ENCODE results near the gene QSOX1. TPM values are rescaled to one million over a fixed set of nuclear protein-coding genes. Genes with fewer than 3 reads are reported as not detected.

Gene QSOX1
- total RNA-seq, 1 donor from 2014 or later = 116 TPM

DNA sequence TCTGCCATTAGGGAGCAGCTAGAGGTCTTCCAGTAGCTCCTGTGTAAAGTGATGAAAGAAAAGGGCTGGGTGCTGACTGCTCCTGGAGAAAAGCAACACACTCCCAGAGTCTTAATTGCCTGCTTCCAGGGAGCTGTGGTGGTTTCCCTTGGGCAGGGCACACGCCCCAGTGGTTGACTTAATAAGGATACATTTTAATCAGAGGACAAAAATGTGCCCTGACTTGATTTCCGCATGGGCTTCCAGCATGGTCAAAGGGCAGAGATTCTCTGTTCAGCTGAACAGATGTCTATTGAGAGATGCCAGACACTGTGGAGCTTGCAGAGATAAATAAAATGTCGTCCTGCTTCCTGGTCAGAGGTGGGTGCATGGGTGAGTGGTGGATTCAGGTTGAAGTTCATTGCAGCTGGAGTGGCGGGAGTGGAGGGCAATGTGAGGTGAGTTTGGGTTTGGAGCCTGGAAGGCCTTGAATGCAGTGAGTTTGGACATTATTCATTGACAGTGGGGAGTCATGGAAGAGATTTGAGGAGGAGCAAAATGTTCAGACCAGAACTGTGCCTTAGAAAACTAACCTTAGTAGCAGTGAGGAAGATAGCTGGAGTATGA is 16.0 kb downstream of the QSOX1 start:
- peak; percentile 41 for ATAC-seq

DNA sequence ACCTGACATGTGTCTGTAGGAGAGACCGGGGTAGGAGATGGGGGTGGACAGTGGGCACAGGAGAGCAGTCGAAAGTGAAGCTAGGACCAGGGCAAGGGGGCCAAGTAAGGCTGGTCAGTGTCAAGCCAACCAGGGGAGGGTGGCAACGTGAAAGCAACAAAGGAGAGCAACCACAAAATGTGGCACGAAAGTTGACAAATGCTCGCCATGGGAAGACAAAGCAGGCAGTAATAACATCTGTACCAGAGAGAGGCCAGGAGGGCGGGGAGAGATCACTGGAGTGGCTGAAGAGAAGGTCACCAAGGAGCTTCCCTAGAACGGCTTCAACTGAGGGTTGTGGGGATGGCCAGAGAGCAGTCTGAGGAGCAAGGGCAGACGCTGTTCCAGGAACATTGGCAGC is 17.0 kb downstream of the QSOX1 start:
- ATAC-seq = no peak

DNA sequence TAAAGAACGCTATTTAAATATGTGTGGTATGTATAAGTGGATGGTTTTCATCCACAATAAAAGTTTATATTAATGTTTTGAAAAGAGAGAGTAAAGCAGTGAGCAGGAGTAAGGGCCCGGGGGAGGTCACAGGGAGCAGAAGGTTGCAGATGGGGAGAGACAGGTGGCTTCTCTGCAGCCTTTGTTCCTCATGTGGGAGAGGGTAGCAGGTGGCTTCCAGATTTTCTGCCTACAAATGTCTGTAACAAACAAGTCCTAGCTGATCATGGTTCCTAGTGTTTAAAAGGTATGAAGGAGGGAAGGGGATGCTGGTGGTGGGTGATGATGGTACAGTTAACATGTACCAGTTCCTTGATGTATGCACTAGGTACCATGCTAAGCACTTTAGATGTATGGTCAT is 18.8 kb downstream of the QSOX1 start:
- ATAC-seq = no peak

DNA sequence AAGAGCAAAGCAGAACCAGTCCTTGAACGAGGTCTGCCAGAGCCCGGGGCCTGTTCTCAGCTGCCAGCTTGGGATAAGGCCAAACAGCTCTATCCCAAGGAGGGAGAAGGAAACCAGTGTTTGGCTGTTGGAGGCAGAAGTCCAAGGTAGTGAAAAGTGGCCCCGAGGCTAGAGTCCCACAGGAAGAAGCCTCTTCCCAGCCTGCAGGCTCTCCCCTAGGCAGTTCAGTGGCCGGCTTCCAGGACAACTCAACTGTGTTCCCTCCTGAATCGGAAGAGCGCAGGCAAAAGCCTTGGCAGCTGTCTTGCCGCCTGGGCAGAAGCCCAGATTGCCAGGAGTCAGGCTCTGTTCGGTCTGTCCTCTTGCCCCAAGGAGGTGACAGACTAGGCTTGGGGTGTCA is 19.3 kb downstream of the QSOX1 start:
- no peak for ATAC-seq

DNA sequence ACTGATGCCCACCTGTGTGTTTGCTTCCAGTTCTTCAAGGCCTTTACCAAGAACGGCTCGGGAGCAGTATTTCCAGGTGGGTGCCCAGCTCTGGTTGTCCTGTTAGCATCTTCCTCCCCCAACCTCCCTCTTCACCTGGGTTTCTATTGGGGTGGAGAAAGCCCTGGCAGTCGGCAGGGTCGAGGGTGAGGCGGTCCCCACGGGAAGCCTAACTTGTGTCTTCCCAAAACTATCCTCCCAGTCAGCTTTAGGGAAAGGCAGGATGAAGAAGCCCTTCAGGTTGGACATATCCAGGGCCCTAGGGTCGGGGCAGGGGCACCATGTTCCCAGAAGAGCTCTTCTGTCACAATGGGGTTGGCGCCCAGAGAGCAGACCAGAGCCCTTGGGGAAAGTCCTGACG is 20.6 kb downstream of the QSOX1 start:
- no peak for ATAC-seq

DNA sequence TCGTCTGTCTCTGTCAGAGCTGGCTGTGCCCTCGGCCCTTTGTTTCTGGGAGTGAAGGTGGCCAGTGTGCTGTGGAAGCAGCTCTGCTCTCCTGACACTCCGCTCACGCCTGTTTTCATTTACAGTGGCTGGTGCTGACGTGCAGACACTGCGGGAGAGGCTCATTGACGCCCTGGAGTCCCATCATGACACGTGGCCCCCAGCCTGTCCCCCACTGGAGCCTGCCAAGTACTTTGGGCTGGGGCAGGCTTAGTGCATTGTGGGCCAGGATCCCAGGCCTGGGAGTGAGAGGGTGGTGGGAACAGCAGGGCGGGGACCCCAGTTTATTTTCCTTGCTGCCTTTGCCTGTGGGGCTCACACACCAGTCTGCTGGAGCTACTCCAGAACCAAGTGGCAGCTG is 21.1 kb downstream of the QSOX1 start:
- ATAC-seq = no peak

DNA sequence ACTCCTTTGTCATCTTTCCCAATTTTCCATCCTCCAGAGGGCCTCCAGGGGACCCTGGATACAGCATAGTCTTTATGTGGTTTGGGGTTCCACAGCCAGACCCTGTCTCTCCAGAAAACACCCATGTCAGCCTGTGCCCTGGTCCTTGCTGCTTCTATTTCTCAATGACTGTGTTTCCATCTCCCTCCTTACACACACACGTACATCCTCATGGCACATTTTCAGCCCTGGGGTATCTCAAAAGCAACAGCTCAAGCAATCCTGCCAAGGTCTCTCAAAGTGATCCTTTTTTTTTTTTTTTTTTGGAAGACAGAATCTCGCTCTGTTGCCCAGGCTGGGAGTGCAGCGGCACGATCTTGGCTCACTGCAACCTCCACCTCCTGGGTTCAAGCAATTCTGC is 22.3 kb downstream of the QSOX1 start:
- no peak for ATAC-seq

DNA sequence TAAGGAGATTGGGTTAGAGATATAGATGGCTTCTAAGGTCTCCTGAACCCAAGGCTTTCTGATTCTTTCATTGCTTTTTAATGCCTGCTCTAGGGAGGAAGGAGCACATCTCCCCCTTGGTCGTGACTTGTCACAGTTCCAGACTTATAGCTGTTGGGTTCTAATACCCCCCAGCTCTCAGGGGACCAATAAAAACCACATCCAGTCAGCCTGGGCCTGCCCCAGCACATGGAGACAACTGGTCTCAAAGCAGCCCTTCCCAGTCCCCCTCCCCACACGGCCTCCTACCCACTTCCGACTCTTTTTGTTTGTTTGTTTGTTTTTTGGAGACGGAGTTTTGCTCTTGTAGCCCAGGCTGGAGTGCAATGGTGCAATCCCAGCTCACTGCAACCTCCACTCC is 23.3 kb downstream of the QSOX1 start:
- ATAC-seq = no peak

DNA sequence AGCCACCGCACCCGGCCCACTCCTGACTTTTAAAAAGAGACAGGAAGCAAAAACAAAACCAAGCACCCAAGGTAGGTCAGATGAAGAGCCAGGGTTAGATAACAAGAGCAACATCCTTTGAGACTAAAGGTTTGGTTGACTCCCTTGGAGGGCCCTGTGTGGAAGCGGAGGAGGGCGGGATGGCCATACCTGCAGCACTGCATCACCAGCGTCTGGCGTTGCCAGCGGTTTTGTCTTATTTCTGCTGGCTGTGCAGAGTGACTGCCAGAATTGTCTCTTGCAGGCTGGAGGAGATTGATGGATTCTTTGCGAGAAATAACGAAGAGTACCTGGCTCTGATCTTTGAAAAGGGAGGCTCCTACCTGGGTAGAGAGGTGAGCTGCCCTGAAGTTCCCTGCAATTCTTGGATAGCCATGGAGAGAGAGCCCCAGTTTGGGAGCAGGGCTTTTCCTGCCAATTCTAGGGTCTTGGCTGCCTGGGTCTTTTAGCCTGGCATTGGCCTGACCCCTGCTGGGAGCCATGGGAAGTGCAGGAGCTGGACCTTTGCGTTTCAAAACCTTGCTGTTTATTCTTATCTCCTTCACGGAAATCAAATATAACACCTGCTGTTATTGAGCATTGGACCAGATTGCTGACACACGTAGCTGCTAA is 24.0 kb downstream of the QSOX1 start:
- peak; percentile 59 for ATAC-seq

DNA sequence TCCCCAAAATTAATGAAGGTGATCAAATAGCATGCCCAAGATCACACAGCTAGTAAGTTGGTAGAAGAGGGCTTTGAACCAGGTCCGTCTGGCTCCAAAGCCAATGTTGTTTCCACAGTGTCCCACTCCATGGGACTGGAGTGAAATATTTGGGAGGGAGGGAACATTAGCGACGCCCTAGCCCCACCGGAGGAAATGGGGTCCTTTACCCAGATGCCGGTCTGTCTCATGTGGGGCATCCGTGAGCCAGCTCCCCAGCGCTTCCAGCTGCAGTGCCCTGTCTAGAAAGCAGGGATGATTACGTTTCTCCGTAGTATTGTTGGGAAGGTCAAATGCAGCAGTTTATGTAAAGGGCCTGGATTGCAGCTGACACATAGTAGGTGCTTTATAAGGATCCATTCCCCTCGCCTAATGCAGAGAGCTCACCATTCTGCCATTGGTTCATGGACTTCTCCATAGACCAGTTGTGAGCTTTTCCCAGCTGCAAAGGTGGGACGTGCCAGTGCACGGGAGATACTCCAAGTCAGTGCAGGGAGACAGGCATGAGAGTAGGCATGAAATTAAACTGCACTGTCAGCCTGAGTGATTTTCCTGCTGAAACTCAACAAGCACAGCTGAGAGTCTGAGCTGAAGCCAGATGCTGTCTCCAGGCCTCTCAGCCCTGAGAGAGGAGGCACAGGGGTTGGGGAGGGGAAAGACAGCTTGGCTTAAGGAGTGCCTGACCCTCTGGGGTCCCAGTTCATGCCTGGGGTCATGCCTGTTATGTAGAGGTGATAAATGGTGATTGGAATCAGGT is 24.7 kb downstream of the QSOX1 start:
- ATAC-seq = peak; percentile 8

DNA sequence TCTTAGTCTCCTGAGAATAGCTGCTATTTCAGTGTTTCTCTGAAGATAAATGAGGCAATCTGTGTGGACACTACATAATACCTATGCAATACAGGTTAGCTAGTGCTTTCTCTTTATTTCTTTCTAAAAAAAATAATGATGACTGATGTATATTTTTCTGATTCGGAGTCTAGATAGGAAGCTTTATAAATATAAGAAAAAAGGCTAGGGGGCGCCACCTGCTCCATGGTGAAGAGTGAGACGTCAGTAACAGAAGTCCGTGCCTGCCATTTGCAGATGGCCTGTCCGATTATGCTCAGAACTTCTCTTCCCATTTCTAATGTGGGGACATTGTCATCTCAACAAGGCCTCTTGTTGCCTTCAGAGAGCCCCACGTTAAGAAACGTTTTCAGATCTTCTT is 26.4 kb downstream of the QSOX1 start:
- ATAC-seq = no peak

DNA sequence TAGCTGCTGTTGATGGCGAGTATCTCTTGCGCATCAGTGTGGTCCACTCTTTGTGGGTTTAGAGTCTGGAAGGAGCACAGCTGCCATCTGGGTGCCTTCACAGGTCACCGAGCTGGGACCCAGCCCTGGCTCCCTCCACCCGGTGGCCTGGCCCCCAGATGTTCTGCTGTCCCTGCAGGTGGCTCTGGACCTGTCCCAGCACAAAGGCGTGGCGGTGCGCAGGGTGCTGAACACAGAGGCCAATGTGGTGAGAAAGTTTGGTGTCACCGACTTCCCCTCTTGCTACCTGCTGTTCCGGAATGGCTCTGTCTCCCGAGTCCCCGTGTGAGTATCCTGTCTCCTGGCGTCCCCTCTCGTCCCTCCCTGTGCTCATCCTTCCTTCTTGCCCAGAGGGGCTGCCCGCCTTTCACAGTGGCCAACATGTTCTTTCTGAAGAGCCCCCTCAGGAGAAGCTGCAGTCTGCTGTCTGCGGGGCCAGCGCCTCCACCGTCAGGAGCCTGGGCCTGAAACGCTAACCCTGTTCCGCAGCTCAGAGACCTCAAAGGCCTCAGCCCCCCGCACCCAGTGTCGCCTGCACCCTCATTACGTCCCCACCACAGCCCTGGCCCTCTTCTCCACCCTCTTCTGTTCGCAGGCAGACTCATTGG is 27.4 kb downstream of the QSOX1 start:
- no peak for ATAC-seq

DNA sequence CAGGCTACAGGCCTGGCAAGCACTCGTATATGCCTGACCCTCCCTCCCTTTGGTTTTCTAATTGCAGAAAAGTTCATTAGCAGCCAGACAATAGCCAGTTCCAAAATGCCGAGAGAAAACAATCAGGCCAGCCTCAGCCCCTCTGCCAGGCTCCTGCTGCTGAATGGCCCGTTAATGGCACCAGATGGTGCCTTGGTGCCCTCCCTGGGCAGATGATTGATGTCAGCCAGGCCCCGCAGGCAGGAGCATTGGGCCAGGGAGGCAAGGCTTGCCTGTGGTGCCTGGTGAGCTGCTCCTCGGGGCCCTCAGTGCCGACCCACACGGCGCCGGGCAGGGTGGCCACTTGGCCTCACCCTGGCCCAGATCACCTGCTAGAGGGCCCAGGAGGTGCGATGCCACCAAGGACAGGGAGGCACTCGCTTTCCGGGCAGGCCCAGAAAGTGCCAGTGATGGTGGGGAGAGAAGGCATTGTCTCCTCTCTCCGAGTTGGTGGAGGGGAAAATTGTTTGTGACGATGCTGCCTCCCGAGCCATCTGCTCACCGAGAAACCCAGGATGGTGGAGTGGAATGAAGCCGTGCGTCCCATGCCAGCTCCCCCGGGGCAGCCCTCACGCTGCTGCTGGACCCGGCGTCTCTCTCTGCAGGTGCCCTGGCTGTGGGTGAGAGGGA is 28.1 kb downstream of the QSOX1 start:
- ATAC-seq = no peak

DNA sequence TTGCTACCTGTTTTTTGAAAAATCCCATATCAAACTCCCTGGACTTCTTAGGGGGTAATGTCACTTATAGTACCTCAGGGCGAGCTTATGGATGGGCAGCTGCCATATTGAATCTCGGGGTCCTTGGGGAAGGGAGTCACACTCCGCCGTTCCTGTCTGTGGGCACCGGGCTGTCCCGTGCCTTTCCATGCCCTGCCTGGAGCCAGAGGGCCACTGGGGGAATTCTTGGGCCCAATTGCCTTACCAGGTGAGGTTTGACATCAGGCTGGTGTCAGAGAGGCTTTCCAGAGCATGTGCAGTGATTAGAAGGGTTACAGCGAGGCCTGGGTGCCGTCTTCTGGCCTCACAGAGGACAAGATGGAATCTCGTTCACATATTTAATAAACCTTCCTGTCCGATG is 28.8 kb downstream of the QSOX1 start:
- no peak for ATAC-seq

DNA sequence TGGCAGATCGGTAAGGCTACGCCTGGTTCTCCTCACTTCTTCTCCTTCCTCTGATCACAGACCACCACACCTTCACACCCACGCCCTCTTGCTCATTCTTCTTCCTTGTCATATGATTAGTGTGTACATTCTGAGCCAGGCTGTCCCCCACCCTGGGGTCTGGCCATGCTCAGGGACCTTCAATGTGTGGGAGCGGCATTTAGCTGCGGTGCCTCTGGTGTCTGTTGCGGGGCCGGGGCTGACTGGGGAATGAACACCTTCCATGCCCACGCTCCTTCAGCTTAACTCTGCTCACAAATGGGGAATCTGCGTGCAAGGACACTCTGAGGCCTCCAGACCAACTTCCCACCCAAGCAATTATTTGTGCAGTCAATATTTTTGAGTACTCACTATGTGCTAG is 29.4 kb downstream of the QSOX1 start:
- no peak for ATAC-seq

DNA sequence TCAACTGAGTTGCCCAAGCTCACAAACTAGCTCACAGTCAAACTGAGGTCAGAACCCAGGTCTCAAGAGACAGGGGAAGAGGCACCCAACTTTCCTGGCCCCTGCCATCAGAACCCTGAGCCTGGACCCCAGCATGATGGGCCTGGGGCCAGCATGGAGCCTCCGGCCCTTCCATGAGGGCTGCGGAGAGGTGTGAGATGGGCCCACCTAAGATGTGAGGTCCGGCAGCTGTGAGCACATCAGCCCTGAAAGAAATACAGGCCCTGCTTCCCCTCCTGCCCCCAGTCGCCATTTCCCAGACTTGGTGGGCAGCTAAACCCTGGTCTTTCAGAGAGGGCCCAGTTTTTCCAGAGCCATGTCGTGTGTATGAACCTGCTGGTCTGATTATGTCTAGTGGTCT is 30.6 kb downstream of the QSOX1 start:
- ATAC-seq = no peak

DNA sequence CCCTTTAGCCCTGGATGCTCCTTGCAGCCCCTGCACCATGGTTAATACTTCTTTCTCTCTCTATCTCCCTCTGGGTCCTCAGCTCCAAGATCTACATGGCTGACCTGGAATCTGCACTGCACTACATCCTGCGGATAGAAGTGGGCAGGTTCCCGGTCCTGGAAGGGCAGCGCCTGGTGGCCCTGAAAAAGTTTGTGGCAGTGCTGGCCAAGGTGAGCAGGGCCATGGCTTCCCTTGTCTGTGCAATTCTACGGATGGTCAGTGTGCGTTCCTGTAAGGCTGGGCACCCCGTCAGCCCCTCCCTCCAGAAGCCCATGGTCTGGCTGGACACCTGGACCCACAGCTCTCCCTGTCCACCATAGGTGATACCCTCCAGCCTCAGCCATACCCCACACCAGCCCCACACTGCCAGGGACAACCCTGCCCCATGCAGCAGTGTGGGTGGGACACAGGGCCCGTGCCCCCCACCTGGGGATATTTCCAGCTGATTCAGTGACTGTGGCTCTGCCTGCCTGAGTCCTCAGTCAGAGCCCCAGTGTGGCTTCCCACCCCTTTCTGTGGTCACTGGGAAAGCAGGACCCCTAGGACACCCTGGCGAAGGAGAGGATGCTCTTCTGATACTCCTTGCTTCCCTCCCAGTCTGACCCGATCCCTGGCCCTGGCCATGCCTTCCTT is 31.4 kb downstream of the QSOX1 start:
- ATAC-seq = no peak

DNA sequence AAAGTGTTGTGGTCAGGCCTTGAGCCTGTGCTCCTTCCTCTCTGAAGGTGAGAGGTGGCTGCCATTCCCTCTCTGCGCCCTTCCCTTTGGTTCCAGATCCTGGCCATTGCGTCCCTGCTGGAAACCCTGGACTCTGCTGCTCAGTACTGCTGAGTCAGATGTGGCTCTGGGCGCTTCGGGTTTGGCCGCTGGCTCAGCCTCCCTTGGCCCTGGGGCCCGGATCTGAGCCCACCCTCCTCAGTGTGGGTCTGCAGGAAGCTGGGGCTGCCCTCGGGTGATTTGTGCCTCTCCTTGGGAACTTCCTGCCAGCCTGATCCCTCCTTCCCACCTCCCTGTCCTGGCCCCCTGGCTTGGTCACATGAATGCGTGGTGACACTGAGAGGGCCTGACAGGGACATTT is 32.2 kb downstream of the QSOX1 start:
- ATAC-seq = no peak

DNA sequence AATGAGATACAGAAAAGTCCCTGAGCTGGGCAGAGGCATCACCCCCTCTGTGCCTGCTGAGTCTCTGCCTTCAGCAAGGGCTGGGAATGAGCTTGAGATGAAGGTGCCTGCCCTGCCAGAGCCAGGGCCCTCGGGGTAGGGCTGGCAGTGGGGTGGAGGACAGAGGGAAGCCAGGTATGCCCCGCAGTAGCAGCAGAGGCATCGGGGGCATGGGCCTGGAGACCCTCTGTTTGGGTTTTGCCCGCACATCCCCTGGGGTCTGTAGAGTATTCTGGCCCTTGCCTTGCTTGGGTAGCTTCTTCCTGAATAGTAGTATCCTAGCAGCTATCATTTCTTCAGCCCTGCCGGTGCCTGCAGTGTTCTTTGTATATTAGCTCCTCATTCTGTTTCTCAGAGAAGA is 33.0 kb downstream of the QSOX1 start:
- no peak for ATAC-seq

DNA sequence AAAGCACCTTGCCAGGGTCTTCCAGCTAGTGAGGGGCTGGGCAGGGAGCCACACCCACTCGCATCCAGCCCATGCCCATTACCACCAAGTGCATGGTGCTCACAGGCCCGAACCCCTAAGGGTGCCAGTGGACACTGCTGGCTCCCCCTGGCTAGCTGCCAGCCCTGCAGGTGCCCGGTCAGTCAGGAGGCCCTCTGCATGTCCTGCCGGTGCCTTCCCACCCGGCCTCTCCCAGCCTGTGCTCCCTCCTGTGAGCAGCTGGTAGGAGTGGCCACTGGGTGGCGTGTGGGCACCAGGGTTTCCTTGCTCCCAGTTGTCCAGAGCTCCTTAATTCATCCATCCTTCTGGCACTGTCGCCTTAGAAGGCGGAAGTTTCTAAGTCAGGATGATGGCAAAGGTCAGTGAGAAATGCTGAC is 33.4 kb downstream of the QSOX1 start:
- ATAC-seq = peak; percentile 63

DNA sequence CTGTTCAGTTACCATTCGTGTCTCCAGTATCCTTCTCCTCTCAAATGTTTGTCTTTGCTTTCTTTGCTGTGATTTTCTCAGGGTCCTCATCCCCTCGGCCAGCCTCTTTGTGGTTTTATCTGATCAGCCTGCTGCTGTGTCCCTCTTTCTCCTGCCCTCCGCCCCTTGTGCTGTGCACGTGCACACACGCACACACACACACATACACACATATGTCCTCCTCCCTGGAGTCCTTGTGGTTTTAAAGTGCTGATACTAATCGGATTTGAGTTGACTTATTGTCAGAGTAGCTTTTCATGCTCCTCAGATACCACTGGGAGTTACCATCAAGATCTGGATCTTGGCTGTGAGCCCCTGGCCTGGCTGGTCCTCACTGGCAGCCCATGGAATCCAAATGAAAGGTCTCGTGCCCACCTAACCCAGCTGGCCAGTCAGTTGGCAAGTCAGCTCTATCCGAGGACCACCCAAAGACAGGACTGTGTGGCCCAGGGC is 34.1 kb downstream of the QSOX1 start:
- no peak for ATAC-seq

DNA sequence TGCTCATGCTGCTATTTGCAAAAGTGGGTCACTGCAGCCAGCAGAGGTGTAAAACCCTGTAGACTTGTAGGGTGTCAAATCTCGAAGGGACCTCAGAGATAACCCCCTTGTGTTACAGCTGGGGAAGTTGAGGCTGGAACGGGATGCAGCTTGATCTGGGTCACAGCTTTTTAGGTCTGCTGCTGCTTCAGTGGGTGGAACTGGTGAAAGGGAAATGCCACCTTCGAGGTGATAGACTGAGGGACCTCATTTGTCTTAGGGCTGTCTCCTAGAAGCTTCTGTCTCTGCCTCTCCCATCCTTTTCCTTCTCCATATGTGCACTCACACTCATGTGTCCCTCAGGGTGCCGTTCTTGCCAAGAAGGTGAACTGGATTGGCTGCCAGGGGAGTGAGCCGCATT is 35.4 kb downstream of the QSOX1 start:
- ATAC-seq = no peak

Measured in esophagus mucosa (tissue), 1 donor.